Activated T-cell treated with anti-CD3 and anti-CD28 coated beads, Interleukin-2, amount 50 U/mL, for 72 hours (primary cell): Measurements from ENCODE around the gene ARHGAP32. TPM values are rescaled to one million over a fixed set of nuclear protein-coding genes. Genes with fewer than 3 reads are reported as not detected.

ENCODE experiments used
- ATAC-seq, 2 donors: fragments of 150-1000 bp; cut with Tn5 transposase; replicated peaks in 1 of 2; 2 replicates each; pipeline ENCODE4 v1.10.0; 2021; ENCODE audit warnings: moderate library complexity in 2 of 2, mild to moderate bottlenecking in 1 of 2
- DNase-seq, 2 donors: peaks; one replicate each; pipeline ENCODE4 v3.0.0; 2021 to 2022; ENCODE audit warnings: mixed read lengths in 1 of 2
- H3K27ac Mint-ChIP-seq: one replicate; pipeline ENCODE4 v1.8.0; 2022; ENCODE audit warnings: mild to moderate bottlenecking, moderate library complexity, mixed read lengths
- H3K27me3 Mint-ChIP-seq: one replicate; pipeline ENCODE4 v1.8.0; 2022; ENCODE audit warnings: low read depth, mixed read lengths
- H3K36me3 Mint-ChIP-seq, 2 donors: one replicate each; pipeline ENCODE4 v1.8.0; 2022; ENCODE audit warnings: mixed read lengths in 2 of 2, mild to moderate bottlenecking in 1 of 2; ENCODE audit not compliant: insufficient read depth in 2 of 2
- H3K4me1 Mint-ChIP-seq: one replicate; pipeline ENCODE4 v1.8.0; 2022; ENCODE audit warnings: low read depth, mixed read lengths
- H3K4me3 Mint-ChIP-seq, 2 donors: one replicate each; pipeline ENCODE4 v1.8.0; 2022; ENCODE audit warnings: mild to moderate bottlenecking in 2 of 2, mixed read lengths in 2 of 2, moderate library complexity in 2 of 2
- H3K9me3 Mint-ChIP-seq, 2 donors: one replicate each; pipeline ENCODE4 v1.8.0; 2022; ENCODE audit warnings: mixed read lengths in 2 of 2
- total RNA-seq, 2 donors: library from RNA; stranded (reverse); gene quantifications; one replicate each; pipeline ENCODE4 v1.2.3, GENCODE V29; 2022

Gene ARHGAP32
- total RNA-seq, 2 donors from 2014 or later = 10.9 TPM

- ATAC-seq (no peak), DNase-seq (no peak)
- Mint-ChIP-seq H3K27me3 (no peaks in the 10 kb centered on the region), H3K9me3 (no peaks in the 10 kb centered on the region), H3K4me1 (peaks cover under 1% of the 10 kb centered on the region), H3K4me3 (no peak overlapping the region), H3K27ac (no peak overlapping the region), H3K36me3 (no peaks in the 10 kb centered on the region)
Measured at GRCh38 chr11:128934926-128935325, 257.2 kb downstream of the ARHGAP32 start.

DNA sequence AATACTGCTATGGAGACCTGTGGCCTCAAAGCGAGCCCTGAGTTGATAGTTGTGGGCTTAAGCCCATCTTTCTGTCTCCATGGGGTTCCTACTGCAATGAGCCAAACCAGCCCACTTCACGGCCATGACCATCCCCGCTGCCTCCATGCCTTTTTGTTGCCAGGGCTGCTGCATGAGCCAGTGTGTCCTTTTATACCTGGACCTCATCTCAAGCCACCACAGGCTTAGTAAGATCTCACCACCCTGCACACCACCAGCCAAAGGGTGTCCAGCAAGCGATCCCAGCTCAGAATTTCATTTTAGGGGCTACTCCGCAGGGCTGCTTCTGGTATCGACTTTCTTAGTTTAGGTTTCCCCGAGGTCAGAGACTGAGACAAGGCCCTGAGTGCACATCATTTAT lies 257.8 kb downstream of the ARHGAP32 start:
- Mint-ChIP-seq H3K27ac (no peak overlapping the region), H3K36me3 (no peaks in the 10 kb centered on the region), H3K4me1 (peaks cover 6% of the 10 kb centered on the region), H3K27me3 (peaks cover 3% of the 10 kb centered on the region), H3K4me3 (no peak overlapping the region), H3K9me3 (no peaks in the 10 kb centered on the region)
- no peak for DNase-seq
- ATAC-seq = no peak

- Mint-ChIP-seq H3K4me3 (no peak overlapping the region), H3K27me3 (peaks cover 10% of the 10 kb centered on the region), H3K27ac (no peak overlapping the region), H3K36me3 (no peaks in the 10 kb centered on the region), H3K4me1 (peaks cover 11% of the 10 kb centered on the region), H3K9me3 (no peaks in the 10 kb centered on the region)
- DNase-seq (no peak), ATAC-seq (no peak)
Measured at GRCh38 chr11:128933481-128934178, 258.5 kb downstream of the ARHGAP32 start.

DNA sequence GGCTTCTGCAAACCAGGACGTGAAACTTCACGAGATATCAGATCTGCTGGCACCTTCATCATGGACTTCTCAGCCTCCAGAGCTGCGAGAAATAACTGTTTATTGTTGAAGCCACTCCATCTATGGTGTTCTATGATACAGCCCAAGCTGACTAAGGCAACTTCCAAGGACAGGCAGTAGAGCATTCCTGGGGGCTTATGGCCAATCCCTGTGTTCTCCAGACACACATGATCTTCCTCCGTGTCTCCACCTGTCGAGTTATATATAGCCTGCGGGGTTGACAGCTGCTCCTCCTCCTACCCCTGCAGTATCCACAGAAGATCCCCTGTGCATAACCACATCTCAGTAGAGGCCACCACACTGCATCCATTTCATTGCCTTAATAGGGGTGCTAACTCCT lies 260.5 kb downstream of the ARHGAP32 start:
- no peak overlapping the region for H3K27ac Mint-ChIP-seq
- ATAC-seq (no peak), DNase-seq (no peak)
- no peak overlapping the region for H3K4me3 Mint-ChIP-seq
- H3K4me1 Mint-ChIP-seq = peaks cover 18% of the 10 kb centered on the region
- H3K9me3 Mint-ChIP-seq = no peaks in the 10 kb centered on the region
- no peaks in the 10 kb centered on the region for H3K36me3 Mint-ChIP-seq
- peaks cover 13% of the 10 kb centered on the region for H3K27me3 Mint-ChIP-seq

GRCh38 chr11:128931066-128931465 lies 261.1 kb downstream of the ARHGAP32 start:
- Mint-ChIP-seq H3K36me3 (no peaks in the 10 kb centered on the region), H3K27me3 (peaks cover 13% of the 10 kb centered on the region)
- no peak for ATAC-seq

GRCh38 chr11:128929991-128930390 lies 262.1 kb downstream of the ARHGAP32 start:
- no peak for ATAC-seq
- Mint-ChIP-seq H3K27me3 (peaks cover 13% of the 10 kb centered on the region), H3K4me1 (peaks cover 18% of the 10 kb centered on the region), H3K36me3 (no peaks in the 10 kb centered on the region), H3K27ac (no peak overlapping the region), H3K4me3 (no peak overlapping the region), H3K9me3 (no peaks in the 10 kb centered on the region)
- no peak for DNase-seq

More at GRCh38 chr11:128931066-128931465, 261.1 kb downstream of the ARHGAP32 start:
- no peak overlapping the region for H3K4me3 Mint-ChIP-seq
- H3K9me3 Mint-ChIP-seq = no peaks in the 10 kb centered on the region
- DNase-seq = no peak
- H3K4me1 Mint-ChIP-seq = peaks cover 18% of the 10 kb centered on the region
- H3K27ac Mint-ChIP-seq = no peak overlapping the region

GRCh38 chr11:128929468-128929867 lies 262.7 kb downstream of the ARHGAP32 start:
- no peak overlapping the region for H3K4me3 Mint-ChIP-seq
- H3K27me3 Mint-ChIP-seq = peaks cover 13% of the 10 kb centered on the region
- peaks cover 18% of the 10 kb centered on the region for H3K4me1 Mint-ChIP-seq
- H3K27ac Mint-ChIP-seq = no peak overlapping the region
- DNase-seq (no peak), ATAC-seq (peak; percentile 11 to 33)
- H3K36me3 Mint-ChIP-seq = no peaks in the 10 kb centered on the region
- no peaks in the 10 kb centered on the region for H3K9me3 Mint-ChIP-seq

- no peak overlapping the region for H3K27ac Mint-ChIP-seq
- peak in 1 of 2 donors; percentile 5 for DNase-seq
- H3K9me3 Mint-ChIP-seq = no peaks in the 10 kb centered on the region
- peaks cover 13% of the 10 kb centered on the region for H3K27me3 Mint-ChIP-seq
- peak overlapping the region in 1 of 2 donors; percentile 14 for H3K4me3 Mint-ChIP-seq
- H3K36me3 Mint-ChIP-seq = no peaks in the 10 kb centered on the region
- peaks cover 18% of the 10 kb centered on the region for H3K4me1 Mint-ChIP-seq
- ATAC-seq = peak; percentile 37 to 52
Measured at GRCh38 chr11:128928400-128928799, 263.7 kb downstream of the ARHGAP32 start.

DNA sequence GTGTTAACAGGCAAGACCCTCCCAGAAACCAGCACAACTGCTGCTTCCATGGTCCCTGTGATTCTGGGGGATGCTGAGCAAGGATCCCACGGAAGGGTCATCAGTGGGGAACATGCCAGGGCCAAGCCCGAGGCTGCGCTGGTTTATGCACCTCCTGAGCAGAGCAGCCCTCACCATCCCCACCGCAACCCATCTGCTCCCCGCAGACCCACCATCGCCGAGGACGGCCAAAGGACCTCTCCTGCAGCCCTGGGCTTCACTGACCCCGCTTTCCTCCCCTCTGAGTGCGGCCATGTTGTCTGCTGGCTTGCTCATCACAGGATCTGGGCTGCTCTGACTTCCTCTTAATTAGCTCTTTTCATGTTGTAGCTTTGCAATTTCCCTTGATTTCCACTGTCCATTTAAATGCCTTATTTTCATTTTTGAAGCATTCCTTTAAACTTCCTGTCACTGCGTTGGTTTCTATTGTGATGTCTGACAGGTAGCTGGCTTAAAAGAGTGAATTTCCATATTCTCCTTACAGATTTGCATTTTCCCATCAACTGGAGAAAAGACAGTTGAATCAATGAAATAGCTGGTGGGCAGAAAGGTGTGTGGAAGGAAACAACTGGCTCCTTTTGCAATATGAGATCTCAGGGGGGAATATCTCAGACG lies 264.3 kb downstream of the ARHGAP32 start:
- ATAC-seq = no peak
- H3K9me3 Mint-ChIP-seq = no peaks in the 10 kb centered on the region
- no peaks in the 10 kb centered on the region for H3K36me3 Mint-ChIP-seq
- peaks cover 18% of the 10 kb centered on the region for H3K4me1 Mint-ChIP-seq
- H3K27ac Mint-ChIP-seq = no peak overlapping the region
- peaks cover 13% of the 10 kb centered on the region for H3K27me3 Mint-ChIP-seq
- no peak overlapping the region for H3K4me3 Mint-ChIP-seq
- no peak for DNase-seq

DNA sequence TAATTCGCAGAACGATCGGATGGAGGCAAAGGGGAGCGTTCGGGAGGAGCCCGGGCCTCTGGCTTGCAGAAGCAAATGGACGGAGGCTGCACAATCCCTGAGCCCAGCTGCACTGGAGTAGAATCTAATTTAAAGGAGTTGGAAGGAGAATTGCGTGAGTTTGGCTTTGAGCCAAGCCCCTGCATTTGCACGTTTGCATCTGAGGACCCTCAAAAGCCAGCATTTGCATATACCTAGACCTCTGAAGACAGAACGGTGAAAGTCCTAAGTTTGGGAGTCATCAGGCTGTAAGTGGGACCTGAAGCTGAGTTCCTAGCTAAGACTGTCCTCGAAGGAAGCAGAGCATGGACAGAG lies 265.0 kb downstream of the ARHGAP32 start:
- H3K27ac Mint-ChIP-seq = no peak overlapping the region
- ATAC-seq (no peak), DNase-seq (no peak)

GRCh38 chr11:128926437-128927107 lies 265.6 kb downstream of the ARHGAP32 start:
- Mint-ChIP-seq H3K4me3 (no peak overlapping the region), H3K27me3 (peaks cover 13% of the 10 kb centered on the region)

More for the DNA sequence above, 265.0 kb downstream of the ARHGAP32 start:
- H3K36me3 Mint-ChIP-seq = no peaks in the 10 kb centered on the region
- H3K9me3 Mint-ChIP-seq = no peaks in the 10 kb centered on the region
- H3K4me3 Mint-ChIP-seq = no peak overlapping the region
- H3K4me1 Mint-ChIP-seq = peaks cover 18% of the 10 kb centered on the region
- peaks cover 13% of the 10 kb centered on the region for H3K27me3 Mint-ChIP-seq

DNA sequence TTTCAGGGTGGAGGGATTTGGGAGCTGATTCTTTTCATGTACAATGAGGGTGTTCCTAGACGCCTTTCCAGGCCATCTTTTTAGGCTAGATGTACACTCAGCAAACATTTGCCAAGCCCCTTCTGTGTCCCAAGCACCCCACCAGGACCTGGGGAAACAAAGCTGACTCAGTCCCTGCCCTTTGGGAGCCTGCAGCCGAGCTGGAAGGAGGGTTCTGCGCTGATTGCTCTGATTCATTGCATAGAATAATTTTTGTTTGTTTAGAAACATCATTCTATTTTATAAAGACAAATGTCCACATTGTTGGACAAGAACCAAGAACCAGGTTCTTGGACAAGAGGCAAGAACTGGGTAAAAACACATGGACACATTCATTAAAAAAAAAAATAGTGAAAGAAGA lies 266.1 kb downstream of the ARHGAP32 start:
- ATAC-seq (no peak), DNase-seq (no peak)
- peaks cover 13% of the 10 kb centered on the region for H3K27me3 Mint-ChIP-seq
- no peak overlapping the region for H3K4me3 Mint-ChIP-seq
- H3K9me3 Mint-ChIP-seq = no peaks in the 10 kb centered on the region
- peaks cover 22% of the 10 kb centered on the region for H3K4me1 Mint-ChIP-seq
- no peaks in the 10 kb centered on the region for H3K36me3 Mint-ChIP-seq
- no peak overlapping the region for H3K27ac Mint-ChIP-seq

More at GRCh38 chr11:128926437-128927107, 265.6 kb downstream of the ARHGAP32 start:
- ATAC-seq = no peak
- Mint-ChIP-seq H3K9me3 (no peaks in the 10 kb centered on the region), H3K36me3 (no peaks in the 10 kb centered on the region), H3K4me1 (peaks cover 22% of the 10 kb centered on the region), H3K27ac (no peak overlapping the region)
- DNase-seq = no peak

DNA sequence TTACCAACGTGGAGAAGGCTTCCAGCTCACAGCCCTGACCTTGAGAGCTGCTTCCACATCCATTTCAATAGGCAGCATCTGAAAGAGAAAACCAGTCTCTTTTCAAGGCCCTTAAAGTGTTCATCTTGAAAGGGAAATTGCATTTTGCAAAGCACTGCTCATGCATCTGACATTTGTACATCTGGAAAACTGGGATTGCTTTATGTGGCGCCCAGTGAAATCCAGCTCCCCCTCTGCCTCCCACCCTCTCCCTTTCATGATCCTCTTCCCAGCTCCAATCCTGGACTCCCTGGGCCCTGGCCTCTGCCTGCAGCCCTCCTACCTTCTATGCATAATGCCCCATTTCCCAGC lies 266.9 kb downstream of the ARHGAP32 start:
- H3K4me1 Mint-ChIP-seq = peaks cover 22% of the 10 kb centered on the region
- no peaks in the 10 kb centered on the region for H3K36me3 Mint-ChIP-seq
- DNase-seq (no peak), ATAC-seq (no peak)
- H3K27ac Mint-ChIP-seq = no peak overlapping the region
- no peaks in the 10 kb centered on the region for H3K9me3 Mint-ChIP-seq
- no peak overlapping the region for H3K4me3 Mint-ChIP-seq
- H3K27me3 Mint-ChIP-seq = peaks cover 13% of the 10 kb centered on the region
